ENCODE data around the gene ARL8A.
"Not testable (repeated sequence)": the region's sequence is repeated elsewhere in the genome, so short reads cannot be mapped to it uniquely, and the experiment has no call there.

DNA sequence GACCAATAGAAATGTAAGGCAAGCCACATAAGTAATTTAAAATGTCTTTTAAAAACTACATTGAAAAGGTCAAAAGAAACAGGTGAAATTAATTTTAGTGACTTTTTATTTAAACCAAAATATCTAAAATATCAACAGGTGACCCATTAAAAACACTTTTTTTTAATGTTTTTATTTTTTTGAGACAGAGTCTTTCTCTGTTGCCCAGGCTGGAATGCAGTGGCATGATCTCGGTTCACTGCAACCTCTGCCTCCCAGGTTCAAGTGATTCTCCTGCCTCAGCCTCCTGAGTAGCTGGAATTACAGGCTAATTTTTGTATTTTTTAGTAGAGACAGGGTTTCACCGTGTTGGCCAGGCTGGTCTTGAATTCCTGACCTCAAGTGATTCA, 36.2 kb upstream of the ARL8A start:
- not testable (repeated sequence) for TF ChIP-seq EGR1 (IDR thresholded peaks at IDR 0.05; ENCODE audit: low read depth); JUND (IDR thresholded peaks at IDR 0.05)
- TF ChIP-seq, protein P1, sequence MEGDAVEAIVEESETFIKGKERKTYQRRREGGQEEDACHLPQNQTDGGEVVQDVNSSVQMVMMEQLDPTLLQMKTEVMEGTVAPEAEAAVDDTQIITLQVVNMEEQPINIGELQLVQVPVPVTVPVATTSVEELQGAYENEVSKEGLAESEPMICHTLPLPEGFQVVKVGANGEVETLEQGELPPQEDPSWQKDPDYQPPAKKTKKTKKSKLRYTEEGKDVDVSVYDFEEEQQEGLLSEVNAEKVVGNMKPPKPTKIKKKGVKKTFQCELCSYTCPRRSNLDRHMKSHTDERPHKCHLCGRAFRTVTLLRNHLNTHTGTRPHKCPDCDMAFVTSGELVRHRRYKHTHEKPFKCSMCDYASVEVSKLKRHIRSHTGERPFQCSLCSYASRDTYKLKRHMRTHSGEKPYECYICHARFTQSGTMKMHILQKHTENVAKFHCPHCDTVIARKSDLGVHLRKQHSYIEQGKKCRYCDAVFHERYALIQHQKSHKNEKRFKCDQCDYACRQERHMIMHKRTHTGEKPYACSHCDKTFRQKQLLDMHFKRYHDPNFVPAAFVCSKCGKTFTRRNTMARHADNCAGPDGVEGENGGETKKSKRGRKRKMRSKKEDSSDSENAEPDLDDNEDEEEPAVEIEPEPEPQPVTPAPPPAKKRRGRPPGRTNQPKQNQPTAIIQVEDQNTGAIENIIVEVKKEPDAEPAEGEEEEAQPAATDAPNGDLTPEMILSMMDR (IDR thresholded peaks at IDR 0.05 in 2 of 3, conservative IDR thresholded peaks at IDR 0.05 in 1 of 3; ENCODE audit: borderline replicate concordance in 1 of 3, insufficient read depth in 1 of 3, low read depth in 2 of 3, low read length in 2 of 3): not testable (repeated sequence)
